MCF 10A (cell line): ENCODE data around the gene MDC1. TPM values are rescaled to one million over a fixed set of nuclear protein-coding genes. Genes with fewer than 3 reads are reported as not detected.

Experiments used
- BruUV-seq: library from RNA; stranded (reverse); fragments of 400-500 nt; replicated peaks from 2 replicates; lab custom pipeline; 2021; lab: Mats Ljungman, UMichigan
- CTCF ChIA-PET: fragments of 300-600 bp; sonication (Branson Sonifier 250); formaldehyde crosslinking; extraction: SDS; loops from one replicate; lab custom pipeline; 2021; ENCODE audit warnings: antibody characterized with exemption, inconsistent platforms; lab: Yijun Ruan, JAX
- POLR2A ChIA-PET: fragments of 300-600, 350-650 bp; sonication (Branson Sonifier 250); formaldehyde crosslinking; extraction: SDS; loops from one replicate; lab custom pipeline; 2020; ENCODE audit warnings: antibody characterized with exemption, inconsistent platforms; lab: Yijun Ruan, JAX
- DNase-seq: peaks from one replicate; pipeline ENCODE4 v3.0.0-alpha.2; 2018; ENCODE audit not compliant: unreplicated experiment
- H3K27ac Mint-ChIP-seq: one replicate; pipeline ENCODE4 v1.8.0; 2022; ENCODE audit warnings: mild to moderate bottlenecking, low read depth, mixed read lengths; ENCODE audit not compliant: unreplicated experiment
- H3K27me3 Mint-ChIP-seq: one replicate; pipeline ENCODE4 v1.8.0; 2022; ENCODE audit warnings: mixed read lengths; ENCODE audit not compliant: insufficient read depth, unreplicated experiment
- H3K36me3 Mint-ChIP-seq: one replicate; pipeline ENCODE4 v1.8.0; 2022; ENCODE audit warnings: mild to moderate bottlenecking, moderate library complexity, mixed read lengths; ENCODE audit not compliant: insufficient read depth, unreplicated experiment
- H3K4me1 Mint-ChIP-seq: one replicate; pipeline ENCODE4 v1.8.0; 2022; ENCODE audit warnings: mixed read lengths; ENCODE audit not compliant: insufficient read depth, unreplicated experiment
- H3K4me3 Mint-ChIP-seq: one replicate; pipeline ENCODE4 v1.8.0; 2022; ENCODE audit warnings: mild to moderate bottlenecking, moderate library complexity, mixed read lengths; ENCODE audit not compliant: unreplicated experiment
- H3K9me3 Mint-ChIP-seq: one replicate; pipeline ENCODE4 v1.8.0; 2022; ENCODE audit warnings: mixed read lengths; ENCODE audit not compliant: unreplicated experiment
- intact Hi-C: fragments of 100-400 bp; cut with micrococcal nuclease; formaldehyde crosslinking; loops from 2 replicates; pipeline ENCODE4 v1.14.1; 2022
- total RNA-seq: library from RNA; stranded (reverse); gene quantifications from 2 replicates; pipeline ENCODE4 v1.2.3, GENCODE V29; 2022
- TF ChIP-seq, protein P1 (sequence below): fragments of 200-600 bp; IDR thresholded peaks from one replicate; pipeline ENCODE4 v1.8.0; 2022; ENCODE audit warnings: antibody characterized with exemption, mild to moderate bottlenecking; ENCODE audit not compliant: unreplicated experiment

Gene MDC1
- total RNA-seq, 1 experiment from 2014 or later, result 50.6 TPM

GRCh38 chr6:30655743-30656094 is 61.4 kb downstream of the MDC1 start:
- Mint-ChIP-seq H3K4me3 (no peak overlapping the region), H3K4me1 (no peaks in the 10 kb centered on the region), H3K27ac (no peak overlapping the region), H3K36me3 (peaks cover 86% of the 10 kb centered on the region), H3K9me3 (no peaks in the 10 kb centered on the region), H3K27me3 (no peaks in the 10 kb centered on the region)
- ChIA-PET POLR2A (no interaction called here), CTCF (no interaction called here)
- no peak for DNase-seq
- BruUV-seq, result no TSS peak
- intact Hi-C loops, result no loop called here
- TF ChIP-seq, protein P1, sequence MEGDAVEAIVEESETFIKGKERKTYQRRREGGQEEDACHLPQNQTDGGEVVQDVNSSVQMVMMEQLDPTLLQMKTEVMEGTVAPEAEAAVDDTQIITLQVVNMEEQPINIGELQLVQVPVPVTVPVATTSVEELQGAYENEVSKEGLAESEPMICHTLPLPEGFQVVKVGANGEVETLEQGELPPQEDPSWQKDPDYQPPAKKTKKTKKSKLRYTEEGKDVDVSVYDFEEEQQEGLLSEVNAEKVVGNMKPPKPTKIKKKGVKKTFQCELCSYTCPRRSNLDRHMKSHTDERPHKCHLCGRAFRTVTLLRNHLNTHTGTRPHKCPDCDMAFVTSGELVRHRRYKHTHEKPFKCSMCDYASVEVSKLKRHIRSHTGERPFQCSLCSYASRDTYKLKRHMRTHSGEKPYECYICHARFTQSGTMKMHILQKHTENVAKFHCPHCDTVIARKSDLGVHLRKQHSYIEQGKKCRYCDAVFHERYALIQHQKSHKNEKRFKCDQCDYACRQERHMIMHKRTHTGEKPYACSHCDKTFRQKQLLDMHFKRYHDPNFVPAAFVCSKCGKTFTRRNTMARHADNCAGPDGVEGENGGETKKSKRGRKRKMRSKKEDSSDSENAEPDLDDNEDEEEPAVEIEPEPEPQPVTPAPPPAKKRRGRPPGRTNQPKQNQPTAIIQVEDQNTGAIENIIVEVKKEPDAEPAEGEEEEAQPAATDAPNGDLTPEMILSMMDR, result no peak

DNA sequence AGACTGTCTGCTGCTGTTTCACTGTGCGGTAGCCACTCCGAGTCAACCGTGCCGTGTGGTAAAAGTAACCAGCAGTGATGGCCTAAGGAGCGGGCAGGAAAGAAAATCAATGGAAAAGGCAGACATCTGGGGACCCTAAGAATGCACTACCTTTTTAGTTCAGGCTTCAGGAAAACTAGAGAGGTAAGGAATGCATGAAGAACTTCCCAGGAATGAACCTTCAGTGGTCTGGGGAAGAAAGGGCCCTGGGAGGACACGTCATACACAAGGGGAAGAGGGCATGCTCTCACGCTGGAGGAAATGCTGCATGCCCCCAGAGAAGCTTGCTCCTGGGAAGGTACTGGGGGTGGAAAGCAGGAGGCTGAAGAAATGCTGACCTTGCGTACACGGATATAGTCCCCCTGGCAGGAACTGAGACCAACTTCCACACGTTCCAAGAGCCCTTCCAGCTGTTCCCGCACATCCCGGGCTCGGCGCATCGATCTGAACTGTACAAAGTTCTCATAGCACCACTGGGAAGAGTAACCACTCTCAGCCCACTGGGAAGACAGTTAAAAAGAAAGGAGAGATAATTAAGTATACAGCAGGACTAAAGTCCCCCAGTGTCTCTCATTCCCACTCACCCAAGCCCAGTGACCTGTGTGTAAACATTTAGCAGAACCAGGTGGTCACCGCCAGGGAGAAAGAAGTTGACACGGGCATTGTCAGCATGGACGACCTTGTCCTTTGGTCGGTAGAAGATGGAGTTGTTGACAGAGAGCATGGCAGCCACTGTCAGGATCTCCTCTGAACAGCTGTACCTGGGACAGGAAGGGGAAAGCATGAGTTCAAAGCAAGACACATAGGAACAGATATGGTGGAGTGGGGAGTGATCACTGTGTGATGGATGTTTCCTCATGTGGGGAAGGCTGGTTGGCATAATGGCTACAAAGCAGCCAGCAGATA is 62.0 kb downstream of the MDC1 start:
- Mint-ChIP-seq H3K27me3 (no peaks in the 10 kb centered on the region), H3K36me3 (peaks cover 88% of the 10 kb centered on the region), H3K27ac (no peak overlapping the region), H3K4me1 (no peaks in the 10 kb centered on the region), H3K9me3 (no peaks in the 10 kb centered on the region), H3K4me3 (no peak overlapping the region)
- DNase-seq, result no peak
- TF ChIP-seq, protein P1, result no peak
- POLR2A ChIA-PET, result interaction anchor here (1.1 kb wide), 1 partner anchor 18 kb away, joined by 3 read pairs; the partner anchor contains the start of gene DHX16
- CTCF ChIA-PET, result interaction anchor here (0.8 kb wide), 1 partner anchor 17 kb away, joined by 4 read pairs; no protein-coding TSS in a partner anchor
- intact Hi-C loops, result no loop called here
- BruUV-seq, result TSS peak; percentile 14

DNA sequence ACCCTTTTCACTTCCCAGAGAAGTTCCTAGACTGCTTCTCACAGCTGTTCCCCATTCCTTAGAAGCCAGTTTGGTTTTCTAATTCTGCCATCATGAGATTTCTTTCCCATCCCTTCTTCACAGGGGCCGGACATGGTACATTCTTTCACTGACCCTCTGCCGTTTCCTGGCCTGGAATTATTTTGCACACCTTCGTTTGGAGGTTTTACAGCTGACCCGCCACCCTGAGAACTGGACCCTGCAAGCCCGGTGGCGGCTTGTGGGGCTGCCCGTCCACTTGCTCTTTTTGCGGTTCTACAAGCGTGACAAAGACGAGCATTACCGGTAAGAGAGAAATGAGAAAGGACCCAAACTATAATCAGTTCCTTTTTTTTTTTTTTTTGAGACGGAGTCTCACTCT is 65.9 kb downstream of the MDC1 start:
- intact Hi-C loops, result no loop called here
- DNase-seq, result no peak
- Mint-ChIP-seq H3K27me3 (no peaks in the 10 kb centered on the region), H3K36me3 (peaks cover 60% of the 10 kb centered on the region), H3K9me3 (no peaks in the 10 kb centered on the region), H3K27ac (no peak overlapping the region), H3K4me3 (no peak overlapping the region), H3K4me1 (peaks cover 7% of the 10 kb centered on the region)
- TF ChIP-seq, protein P1, result no peak
- no TSS peak for BruUV-seq
- ChIA-PET CTCF (no interaction called here), POLR2A (interaction anchor here (0.6 to 1.5 kb wide), 6 partner anchors 21 to 1031 kb away, joined by 3 to 5 read pairs (median 3); partner anchors contain the start of gene DHX16)

Other genes with a start within 250 kb of the MDC1 start
- gene HLA-E, start 227.8 kb downstream of the MDC1 start, total RNA-seq, result 83.6 and 103 TPM in 2 replicates
- gene GNL1, start 160.8 kb downstream of the MDC1 start, total RNA-seq, result 69.1 and 76.8 TPM in 2 replicates
- gene PRR3, start 160.0 kb downstream of the MDC1 start, total RNA-seq, result 20.0 and 26.2 TPM in 2 replicates
- 58.0 and 63.9 TPM in 2 replicates for gene ABCF1, start 145.8 kb downstream of the MDC1 start, total RNA-seq
- gene PPP1R10, start 100.0 kb downstream of the MDC1 start, total RNA-seq, result 103 and 209 TPM in 2 replicates
- 120 and 127 TPM in 2 replicates for gene MRPS18B, start 99.4 kb downstream of the MDC1 start, total RNA-seq
- gene ATAT1, start 90.4 kb downstream of the MDC1 start, total RNA-seq, result 6.4 and 8.6 TPM in 2 replicates
- gene C6orf136, start 70.1 kb downstream of the MDC1 start, total RNA-seq, result 10.3 and 15.7 TPM in 2 replicates
- 41.3 and 49.8 TPM in 2 replicates for gene DHX16, start 44.3 kb downstream of the MDC1 start, total RNA-seq
- 66.9 and 74.7 TPM in 2 replicates for gene PPP1R18, start 30.6 kb downstream of the MDC1 start, total RNA-seq
- gene NRM, start 26.3 kb downstream of the MDC1 start, total RNA-seq, result 3.8 and 5.3 TPM in 2 replicates
- 200 and 210 TPM in 2 replicates for gene TUBB, start 3.1 kb upstream of the MDC1 start, total RNA-seq
- gene FLOT1, start 25.4 kb upstream of the MDC1 start, total RNA-seq, result 61.8 and 73.7 TPM in 2 replicates
- gene IER3, start 27.3 kb upstream of the MDC1 start, total RNA-seq, result 154 and 192 TPM in 2 replicates
- gene DDR1, start 167.2 kb upstream of the MDC1 start, total RNA-seq, result 59.7 and 66.0 TPM in 2 replicates
- gene GTF2H4, start 190.9 kb upstream of the MDC1 start, total RNA-seq, result 30.6 and 33.9 TPM in 2 replicates
- 38.8 and 52.7 TPM in 2 replicates for gene VARS2, start 197.0 kb upstream of the MDC1 start, total RNA-seq
- gene SFTA2, start 214.9 kb upstream of the MDC1 start, total RNA-seq, result not detected in 2 replicates
- gene MUCL3, start 223.7 kb upstream of the MDC1 start, total RNA-seq, result not detected in 2 replicates